Hepatocyte (in vitro differentiated cells): ENCODE measurements around the gene KIF26B.

Source experiments
- EZH2 ChIP-seq: fragments of 200-600 bp; sonication (generic); IDR thresholded peaks from 2 replicates; pipeline ENCODE4 v1.6.1; 2016; ENCODE audit warnings: antibody characterized with exemption, mild to moderate bottlenecking, borderline replicate concordance
- EZH2phosphoT487 ChIP-seq: fragments of 200-600 bp; sonication (generic); IDR thresholded peaks from one replicate; pipeline ENCODE4 v1.6.1; 2018; ENCODE audit warnings: antibody characterized with exemption, mild to moderate bottlenecking, low read depth, moderate library complexity; ENCODE audit not compliant: unreplicated experiment, severe bottlenecking
- TF ChIP-seq, protein P1 (sequence below): fragments of 200-600 bp; sonication (generic); IDR thresholded peaks from 2 replicates; pipeline ENCODE4 v1.5.1; 2016; ENCODE audit warnings: antibody characterized with exemption, mild to moderate bottlenecking; ENCODE audit not compliant: poor library complexity

GRCh38 chr1:245211035-245211749 lies 56.4 kb downstream of the KIF26B start:
- TF ChIP-seq, protein P1, sequence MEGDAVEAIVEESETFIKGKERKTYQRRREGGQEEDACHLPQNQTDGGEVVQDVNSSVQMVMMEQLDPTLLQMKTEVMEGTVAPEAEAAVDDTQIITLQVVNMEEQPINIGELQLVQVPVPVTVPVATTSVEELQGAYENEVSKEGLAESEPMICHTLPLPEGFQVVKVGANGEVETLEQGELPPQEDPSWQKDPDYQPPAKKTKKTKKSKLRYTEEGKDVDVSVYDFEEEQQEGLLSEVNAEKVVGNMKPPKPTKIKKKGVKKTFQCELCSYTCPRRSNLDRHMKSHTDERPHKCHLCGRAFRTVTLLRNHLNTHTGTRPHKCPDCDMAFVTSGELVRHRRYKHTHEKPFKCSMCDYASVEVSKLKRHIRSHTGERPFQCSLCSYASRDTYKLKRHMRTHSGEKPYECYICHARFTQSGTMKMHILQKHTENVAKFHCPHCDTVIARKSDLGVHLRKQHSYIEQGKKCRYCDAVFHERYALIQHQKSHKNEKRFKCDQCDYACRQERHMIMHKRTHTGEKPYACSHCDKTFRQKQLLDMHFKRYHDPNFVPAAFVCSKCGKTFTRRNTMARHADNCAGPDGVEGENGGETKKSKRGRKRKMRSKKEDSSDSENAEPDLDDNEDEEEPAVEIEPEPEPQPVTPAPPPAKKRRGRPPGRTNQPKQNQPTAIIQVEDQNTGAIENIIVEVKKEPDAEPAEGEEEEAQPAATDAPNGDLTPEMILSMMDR: no peak
- no peak for TF ChIP-seq EZH2
- TF ChIP-seq EZH2phosphoT487: no peak
